A673 (cell line): ENCODE results near the gene P3H4. TPM values are rescaled to one million over a fixed set of nuclear protein-coding genes. Genes with fewer than 3 reads are reported as not detected.
A peak's percentile ranks its signal among the peaks of the same experiment; 100 is the strongest.

Experiments used
- BruUV-seq: library from RNA; stranded (reverse); fragments of 400-500 nt; replicated peaks from 2 replicates; lab custom pipeline; 2021; lab: Mats Ljungman, UMichigan
- CTCF ChIA-PET: fragments of 300-600 bp; sonication (Branson Sonifier 250); formaldehyde crosslinking; loops from one replicate; lab custom pipeline; 2022; ENCODE audit warnings: antibody characterized with exemption; lab: Charles Lee
- POLR2A ChIA-PET: fragments of 300-600 bp; sonication (Branson Sonifier 250); formaldehyde crosslinking; loops from one replicate; lab custom pipeline; 2022; ENCODE audit warnings: antibody characterized with exemption; ENCODE audit not compliant: low non-redundant PET; lab: Charles Lee
- DNase-seq: peaks from one replicate; pipeline ENCODE4 v3.0.0-alpha.2; 2015; ENCODE audit warnings: low spot score
- H3K27ac ChIP-seq: fragments of 200-600 bp; sonication (generic); 2 replicates; pipeline ENCODE4 v1.5.1; 2016; ENCODE audit warnings: mixed run types, low read depth, mild to moderate bottlenecking, mixed read lengths, antibody characterized with exemption, low read length; ENCODE audit not compliant: poor library complexity, severe bottlenecking
- H3K27me3 ChIP-seq: fragments of 200-600 bp; sonication (generic); replicated peaks from 2 replicates; pipeline ENCODE4 v1.6.1; 2017; ENCODE audit warnings: mixed run types, low read depth, mild to moderate bottlenecking, mixed read lengths, antibody characterized with exemption, low read length; ENCODE audit not compliant: insufficient read depth, poor library complexity
- H3K36me3 ChIP-seq: fragments of 200-600 bp; sonication (generic); 2 replicates; pipeline ENCODE4 v1.6.1; 2016; ENCODE audit warnings: mixed run types, mild to moderate bottlenecking, mixed read lengths, antibody characterized with exemption, low read length; ENCODE audit not compliant: insufficient read depth, poor library complexity, severe bottlenecking
- H3K4me1 ChIP-seq: fragments of 200-600 bp; sonication (generic); 2 replicates; pipeline ENCODE4 v1.6.1; 2017; ENCODE audit warnings: mixed run types, mild to moderate bottlenecking, mixed read lengths, antibody characterized with exemption, low read length; ENCODE audit not compliant: insufficient read depth, poor library complexity, severe bottlenecking
- H3K4me3 ChIP-seq: fragments of 200-600 bp; sonication (generic); 2 replicates; pipeline ENCODE4 v1.5.1; 2016; ENCODE audit warnings: low read depth, mixed run types, mild to moderate bottlenecking, mixed read lengths, low read length; ENCODE audit not compliant: poor library complexity, severe bottlenecking
- H3K9me3 ChIP-seq: fragments of 200-600 bp; sonication (generic); 2 replicates; pipeline ENCODE4 v1.6.1; 2016; ENCODE audit warnings: mixed run types, low read depth, mild to moderate bottlenecking, mixed read lengths, antibody characterized with exemption, low read length; ENCODE audit not compliant: poor library complexity, severe bottlenecking
- CTCF ChIP-seq: fragments of 300-800, 200-600 bp; sonication (generic); conservative IDR thresholded peaks from 2 replicates; pipeline ENCODE4 v1.5.1; 2017; ENCODE audit warnings: low read depth, mild to moderate bottlenecking, antibody characterized with exemption, low read length, moderate library complexity, mixed read lengths
- EZH2 ChIP-seq: fragments of 200-600 bp; sonication (generic); IDR thresholded peaks from 2 replicates; pipeline ENCODE4 v1.6.1; 2017; ENCODE audit warnings: borderline replicate concordance, low read depth, mild to moderate bottlenecking, mixed read lengths, antibody characterized with exemption, low read length; ENCODE audit not compliant: poor library complexity, severe bottlenecking
- intact Hi-C: fragments of 100-400 bp; cut with micrococcal nuclease; formaldehyde crosslinking; loops from one replicate; pipeline ENCODE4 v1.10.0; 2022; ENCODE audit not compliant: unreplicated experiment
- total RNA-seq: library from RNA; stranded (reverse); gene quantifications from 2 replicates; pipeline ENCODE4 v1.2.3, GENCODE V29; 2021

Gene P3H4
- total RNA-seq, 1 experiment from 2014 or later = 5.9 TPM

GRCh38 chr17:41785859-41786226, 25.9 kb downstream of the P3H4 start:
- peak overlapping the region; percentile 40 for H3K27ac ChIP-seq
- intact Hi-C loops = no loop called here
- peaks cover 12% of the 10 kb centered on the region for H3K4me1 ChIP-seq
- H3K27me3 ChIP-seq = no peaks in the 10 kb centered on the region
- POLR2A ChIA-PET = no interaction called here
- BruUV-seq = no TSS peak
- no peaks in the 10 kb centered on the region for H3K36me3 ChIP-seq
- peak; percentile 9 for DNase-seq
- TF ChIP-seq CTCF (no peak), EZH2 (no peak)
- CTCF ChIA-PET = no interaction called here
- H3K4me3 ChIP-seq = peak overlapping the region; percentile 59
- no peaks in the 10 kb centered on the region for H3K9me3 ChIP-seq

GRCh38 chr17:41785091-41785858, 26.5 kb downstream of the P3H4 start:
- Histone ChIP-seq H3K36me3 (no peaks in the 10 kb centered on the region), H3K4me1 (peaks cover 12% of the 10 kb centered on the region), H3K9me3 (no peaks in the 10 kb centered on the region), H3K4me3 (peak overlapping the region; percentile 59), H3K27me3 (no peaks in the 10 kb centered on the region), H3K27ac (peak overlapping the region; percentile 72)
- intact Hi-C loops = no loop called here
- BruUV-seq = TSS peak; percentile 41
- peak; percentile 51 for DNase-seq
- POLR2A ChIA-PET = no interaction called here
- TF ChIP-seq CTCF (no peak), EZH2 (no peak)
- CTCF ChIA-PET = no interaction called here

- BruUV-seq = no TSS peak
- intact Hi-C loops = no loop called here
- H3K4me1 ChIP-seq = peaks cover 12% of the 10 kb centered on the region
- DNase-seq = peak; percentile 18
- H3K36me3 ChIP-seq = no peaks in the 10 kb centered on the region
- H3K9me3 ChIP-seq = no peaks in the 10 kb centered on the region
- H3K4me3 ChIP-seq = peak overlapping the region; percentile 59
- H3K27me3 ChIP-seq = no peaks in the 10 kb centered on the region
- ChIA-PET POLR2A (no interaction called here), CTCF (no interaction called here)
- no peak for TF ChIP-seq EZH2
- no peak for TF ChIP-seq CTCF
- peak overlapping the region; percentile 72 for H3K27ac ChIP-seq
These were observed 27.5 kb downstream of the P3H4 start for GRCh38 chr17:41784207-41784744.
